Measurements from ENCODE around the gene GORASP2.

The GORASP2 gene

DNA sequence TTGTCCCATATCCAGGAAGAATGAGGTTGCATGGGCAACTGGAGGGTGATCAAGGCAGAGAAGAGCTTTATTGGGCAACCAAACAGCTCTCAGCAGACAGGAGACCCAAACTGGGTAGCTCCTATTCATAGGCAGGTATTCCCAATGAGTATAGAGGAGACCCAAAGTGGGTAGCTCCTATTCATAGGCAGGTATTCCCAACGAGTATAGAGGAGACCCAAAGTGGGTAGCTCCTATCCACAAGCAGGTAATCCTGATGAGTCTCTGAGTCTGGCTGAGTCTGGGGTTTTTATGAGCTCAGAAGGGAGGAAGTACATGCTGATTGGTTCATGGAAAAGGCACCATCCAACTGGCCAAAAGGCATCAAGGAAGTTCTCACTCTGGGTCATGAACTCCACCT is 5.3 kb upstream of the GORASP2 start:
- no peak for DNase-seq (ENCODE audit: low read depth in 2 of 2)

GRCh38 chr2:170924969-170925368 is 4.1 kb upstream of the GORASP2 start:
- no peak for DNase-seq (ENCODE audit: low read depth in 2 of 2)

DNA sequence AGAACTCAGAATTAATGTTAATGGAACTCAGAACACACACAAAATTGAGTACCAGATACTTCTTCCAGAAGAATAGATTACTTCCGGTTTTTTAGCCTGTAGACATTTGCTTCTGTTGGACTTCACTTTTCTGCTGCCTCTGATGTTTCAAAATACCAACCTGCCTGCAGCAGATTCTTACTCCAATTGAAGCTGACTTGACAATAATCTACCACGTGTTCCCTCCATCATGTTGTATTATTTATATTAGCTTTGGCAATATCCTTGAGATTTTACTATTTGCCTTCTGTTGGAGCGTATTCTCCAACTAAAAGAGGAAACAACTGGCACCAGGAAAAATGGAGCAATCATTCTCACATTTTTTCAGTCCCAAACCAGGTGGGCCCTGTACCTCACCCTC is 3.1 kb upstream of the GORASP2 start:
- DNase-seq (ENCODE audit: low read depth in 2 of 2), result no peak

- DNase-seq (ENCODE audit: low read depth in 2 of 2), result no peak
These were observed 2.2 kb upstream of the GORASP2 start for GRCh38 chr2:170926743-170927297.

- no peak for DNase-seq (ENCODE audit: low read depth in 2 of 2)
These were observed 823 bp upstream of the GORASP2 start for GRCh38 chr2:170928036-170928823.

- peak; percentile 8 to 29 for DNase-seq (ENCODE audit: low read depth in 2 of 2)
These were observed 615 bp downstream of the GORASP2 start for GRCh38 chr2:170929686-170930050.

DNA sequence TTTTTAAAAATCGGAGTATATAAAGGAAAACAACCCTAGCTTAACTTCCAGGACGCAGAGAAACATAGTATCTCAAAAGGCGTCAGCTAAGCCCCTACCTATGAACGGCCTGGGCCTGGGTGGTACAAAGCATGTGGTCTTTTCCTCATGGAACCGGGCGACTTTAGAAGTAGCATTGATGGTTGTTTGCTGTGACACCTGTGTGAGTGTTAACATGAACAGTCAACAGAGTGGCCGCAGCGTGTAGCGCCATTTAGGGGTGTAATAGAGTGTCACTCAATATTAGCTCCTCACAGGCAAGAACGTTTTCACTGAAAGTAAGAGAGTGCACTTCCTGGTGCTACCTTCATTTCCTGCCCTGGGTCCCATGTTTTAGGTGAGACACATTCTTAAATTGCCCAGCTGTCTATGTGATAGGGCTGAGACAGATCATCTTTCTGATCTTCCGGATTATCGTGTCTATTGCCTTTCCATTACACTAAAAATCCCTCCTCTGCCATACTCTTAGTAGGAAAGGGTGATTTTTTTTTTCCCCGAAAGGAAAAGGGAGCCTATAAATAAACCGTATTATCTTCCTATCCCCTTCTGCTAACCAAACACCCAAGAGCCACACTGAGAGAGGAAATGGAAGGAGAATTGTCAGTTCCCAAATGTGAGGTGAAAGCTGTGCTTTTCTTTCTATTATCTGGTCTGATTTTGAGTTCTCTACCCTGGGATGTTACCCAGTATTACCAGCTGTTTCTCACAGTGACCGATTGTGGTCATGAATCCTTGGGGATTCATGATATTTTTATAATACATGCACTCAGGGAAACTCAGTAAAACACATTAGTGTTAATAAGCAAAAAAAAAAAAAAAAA is 1.3 kb downstream of the GORASP2 start:
- peak; percentile 6 to 29 for DNase-seq (ENCODE audit: low read depth in 2 of 2)

GRCh38 chr2:170930991-170931266 is 1.9 kb downstream of the GORASP2 start:
- DNase-seq (ENCODE audit: low read depth in 2 of 2), result no peak

DNA sequence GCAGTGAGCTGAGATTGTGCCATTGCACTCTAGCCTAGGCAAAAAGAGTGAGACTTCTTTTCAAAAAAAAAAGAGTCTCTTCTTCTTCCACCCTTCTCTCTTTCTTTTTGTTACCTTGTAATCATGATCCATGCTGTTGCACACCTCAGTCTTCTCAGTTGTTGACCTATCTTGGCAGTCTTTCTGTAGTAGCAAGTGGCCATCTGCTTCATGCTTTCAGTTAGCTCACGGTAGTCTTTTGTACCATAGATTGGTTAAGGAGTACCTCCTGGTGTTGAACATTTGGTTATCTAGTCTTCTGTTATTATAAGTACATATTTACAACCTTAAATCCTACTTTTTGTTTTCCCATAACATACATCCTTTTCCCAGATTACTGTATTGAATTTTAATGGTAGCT is 3.1 kb downstream of the GORASP2 start:
- DNase-seq (ENCODE audit: low read depth in 2 of 2), result no peak

- no peak for DNase-seq (ENCODE audit: low read depth in 2 of 2)
These were observed 3.9 kb downstream of the GORASP2 start for GRCh38 chr2:170932948-170933347.

DNA sequence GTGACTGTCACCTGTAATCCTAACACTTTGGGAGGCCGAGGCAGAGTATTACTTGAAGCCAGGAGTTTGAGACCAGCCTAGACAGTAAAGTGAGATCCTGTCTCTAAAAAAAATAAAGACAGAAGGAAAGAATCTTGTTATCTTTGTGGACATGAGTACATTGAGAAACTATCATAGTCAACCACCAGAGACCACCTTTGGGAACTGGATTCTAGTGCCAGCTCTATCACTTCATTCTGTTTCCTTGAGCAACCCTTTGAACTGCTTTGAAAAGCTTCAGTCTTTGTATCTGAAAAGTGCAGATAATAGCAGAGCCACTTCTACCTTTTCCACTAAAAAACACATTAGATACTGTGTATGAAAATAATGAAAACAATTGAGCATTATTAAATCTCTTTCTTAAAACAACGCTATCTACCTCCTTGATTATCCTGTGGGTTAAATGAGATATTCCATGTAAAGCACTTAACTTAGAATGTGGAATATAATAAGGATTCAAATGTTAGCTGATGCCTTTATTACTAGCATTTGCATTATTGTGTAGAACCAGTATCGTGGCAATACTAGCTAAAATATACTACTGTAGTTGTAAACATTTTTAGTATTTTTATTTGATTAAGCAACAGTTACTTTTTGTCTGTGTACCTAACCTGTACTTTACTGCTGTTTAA is 8.8 kb downstream of the GORASP2 start:
- DNase-seq (ENCODE audit: low read depth in 2 of 2), result no peak

DNA sequence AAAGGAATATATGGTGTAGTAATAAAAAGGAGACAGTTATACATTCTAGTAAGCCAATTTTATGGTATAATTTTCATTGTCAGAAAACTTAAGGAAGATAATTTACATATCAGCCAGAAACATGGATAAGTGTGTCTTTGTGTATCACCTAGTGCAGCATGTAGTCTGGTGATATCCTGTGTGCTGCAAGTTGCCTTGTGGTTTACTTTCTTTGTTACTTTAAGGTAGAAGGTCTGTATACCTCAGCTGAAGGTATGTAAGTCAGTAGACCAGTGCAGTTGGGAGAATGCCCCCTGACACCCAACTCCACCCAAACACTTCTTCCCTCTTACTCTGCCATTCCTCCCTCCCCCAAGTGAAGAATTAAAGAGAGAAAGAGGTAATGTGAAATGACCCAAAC is 11.0 kb downstream of the GORASP2 start:
- no peak for DNase-seq (ENCODE audit: low read depth in 2 of 2)

GRCh38 chr2:170942615-170943014 is 13.6 kb downstream of the GORASP2 start:
- no peak for DNase-seq (ENCODE audit: low read depth in 2 of 2)

DNA sequence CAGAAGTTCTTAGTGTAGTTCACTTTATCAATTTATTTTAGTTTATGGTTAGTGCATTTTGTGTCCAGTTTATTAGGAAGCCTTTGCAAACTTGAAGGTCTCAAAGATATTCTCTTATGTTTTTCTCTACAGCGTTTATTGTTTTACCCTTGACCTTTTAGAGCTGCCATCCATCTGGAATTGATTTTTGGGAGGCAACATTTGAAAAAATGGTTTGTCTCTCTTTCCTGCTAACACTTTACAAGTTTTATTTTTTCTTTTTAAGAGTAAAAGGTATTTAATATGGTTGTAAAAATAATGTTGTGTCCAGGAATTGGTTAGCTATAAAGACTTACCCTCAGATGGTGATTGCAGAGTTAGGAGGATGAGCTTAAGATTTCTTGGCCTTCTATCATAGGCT is 14.0 kb downstream of the GORASP2 start:
- no peak for DNase-seq (ENCODE audit: low read depth in 2 of 2)

DNA sequence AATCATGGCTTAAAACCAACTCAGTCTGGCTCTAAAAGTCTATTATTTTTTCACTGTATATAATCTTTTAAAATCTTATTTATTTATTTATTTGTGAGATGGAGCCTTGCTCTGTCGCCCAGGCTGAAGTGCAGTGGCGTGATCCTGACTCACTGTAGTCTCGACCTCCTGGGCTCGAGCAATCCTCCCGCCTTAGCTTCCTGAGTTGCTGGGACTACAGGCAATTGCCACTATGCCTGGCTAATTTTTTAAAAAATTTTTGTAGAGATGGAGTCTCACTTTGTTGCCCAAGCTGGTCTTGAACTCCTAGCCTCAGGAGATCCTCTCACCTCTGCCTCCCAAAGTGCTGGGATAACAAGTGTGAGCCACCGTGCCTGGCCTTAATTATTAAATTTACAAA is 14.5 kb downstream of the GORASP2 start:
- no peak for DNase-seq (ENCODE audit: low read depth in 2 of 2)

GRCh38 chr2:170944545-170944944 is 15.5 kb downstream of the GORASP2 start:
- no peak for DNase-seq (ENCODE audit: low read depth in 2 of 2)

GRCh38 chr2:170949415-170949814 is 20.4 kb downstream of the GORASP2 start:
- DNase-seq (ENCODE audit: low read depth in 2 of 2), result no peak

GRCh38 chr2:170950221-170950761 is 21.2 kb downstream of the GORASP2 start:
- no peak for DNase-seq (ENCODE audit: low read depth in 2 of 2)

DNA sequence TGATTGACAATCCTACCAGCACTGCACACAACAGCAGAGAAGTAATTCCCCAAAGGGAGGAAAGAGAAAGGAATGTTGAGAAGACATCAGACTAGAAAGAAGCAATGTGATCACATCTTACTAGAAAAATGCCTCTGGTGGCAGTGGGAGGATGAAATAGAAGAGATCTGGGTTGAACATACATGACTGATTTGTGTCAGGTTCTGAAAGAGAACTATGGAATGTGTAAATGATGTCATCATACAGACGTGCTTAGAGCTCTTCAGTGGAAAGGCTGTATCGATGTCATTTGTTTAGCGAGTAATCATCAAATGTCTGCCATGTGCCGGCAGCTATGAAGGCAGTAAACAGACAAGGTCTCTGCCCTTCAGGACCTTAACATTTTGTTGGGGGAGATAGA is 24.9 kb downstream of the GORASP2 start:
- DNase-seq (ENCODE audit: low read depth in 2 of 2), result no peak

- no peak for DNase-seq (ENCODE audit: low read depth in 2 of 2)
These were observed 34.3 kb downstream of the GORASP2 start for GRCh38 chr2:170963386-170963785.

GRCh38 chr2:170965446-170966225 is 36.6 kb downstream of the GORASP2 start:
- no peak for DNase-seq (ENCODE audit: low read depth in 2 of 2)
